Measurements from ENCODE around the gene CFAP53. TPM values are rescaled to one million over a fixed set of nuclear protein-coding genes. Genes with fewer than 3 reads are reported as not detected.
A peak's percentile ranks its signal among the peaks of the same experiment; 100 is the strongest.
"Not testable (repeated sequence)": the region's sequence is repeated elsewhere in the genome, so short reads cannot be mapped to it uniquely, and the experiment has no call there.

CFAP53 gene
- total RNA-seq, 1 donor = under 0.01 TPM

DNA sequence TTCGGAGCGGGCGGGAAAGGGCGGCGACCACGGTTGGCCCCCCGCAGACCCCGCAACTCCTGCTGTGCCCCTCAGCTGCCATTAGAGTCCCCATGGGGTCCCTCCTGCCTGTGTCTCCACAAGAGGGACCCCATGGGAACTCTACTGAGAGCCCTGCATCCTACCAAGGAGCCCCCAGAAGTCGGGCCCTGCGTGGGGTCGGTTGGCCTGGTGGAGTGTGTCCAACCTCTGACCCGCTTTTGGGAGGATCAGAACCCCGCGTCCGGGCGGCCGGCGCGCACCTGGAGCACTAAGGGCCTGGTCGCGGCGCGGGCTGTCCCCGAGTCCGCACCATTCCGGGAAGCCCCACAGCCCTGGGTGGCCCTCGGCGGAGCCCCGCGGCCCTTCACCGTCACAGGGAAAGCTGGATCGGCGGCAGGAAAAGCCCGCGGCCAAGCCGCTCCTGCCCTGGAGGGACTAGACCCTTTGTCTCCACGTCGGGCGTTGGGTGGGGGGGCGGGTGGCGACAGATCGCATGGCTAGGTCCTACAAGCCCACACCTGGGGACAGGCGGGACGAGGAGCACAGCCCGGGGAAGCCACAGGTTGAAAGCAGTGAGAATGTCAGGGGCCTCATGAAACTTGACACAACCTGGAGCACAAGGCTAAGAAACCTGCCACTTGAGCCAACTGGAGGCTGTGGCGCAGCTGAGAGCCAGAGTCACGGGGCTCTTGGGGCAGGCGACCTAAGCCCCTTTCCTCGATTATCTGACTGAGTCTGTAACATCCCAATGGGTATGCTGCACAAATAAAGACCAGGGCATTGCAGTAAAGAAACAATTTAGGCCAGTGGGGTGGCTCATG is 32.4 kb upstream of the CFAP53 start:
- peak overlapping the region; percentile 58 for H3K4me3 ChIP-seq (ENCODE audit: low read depth, low read length)
- DNase-seq (ENCODE audit: low read depth) = no peak
- TF ChIP-seq, protein P1, sequence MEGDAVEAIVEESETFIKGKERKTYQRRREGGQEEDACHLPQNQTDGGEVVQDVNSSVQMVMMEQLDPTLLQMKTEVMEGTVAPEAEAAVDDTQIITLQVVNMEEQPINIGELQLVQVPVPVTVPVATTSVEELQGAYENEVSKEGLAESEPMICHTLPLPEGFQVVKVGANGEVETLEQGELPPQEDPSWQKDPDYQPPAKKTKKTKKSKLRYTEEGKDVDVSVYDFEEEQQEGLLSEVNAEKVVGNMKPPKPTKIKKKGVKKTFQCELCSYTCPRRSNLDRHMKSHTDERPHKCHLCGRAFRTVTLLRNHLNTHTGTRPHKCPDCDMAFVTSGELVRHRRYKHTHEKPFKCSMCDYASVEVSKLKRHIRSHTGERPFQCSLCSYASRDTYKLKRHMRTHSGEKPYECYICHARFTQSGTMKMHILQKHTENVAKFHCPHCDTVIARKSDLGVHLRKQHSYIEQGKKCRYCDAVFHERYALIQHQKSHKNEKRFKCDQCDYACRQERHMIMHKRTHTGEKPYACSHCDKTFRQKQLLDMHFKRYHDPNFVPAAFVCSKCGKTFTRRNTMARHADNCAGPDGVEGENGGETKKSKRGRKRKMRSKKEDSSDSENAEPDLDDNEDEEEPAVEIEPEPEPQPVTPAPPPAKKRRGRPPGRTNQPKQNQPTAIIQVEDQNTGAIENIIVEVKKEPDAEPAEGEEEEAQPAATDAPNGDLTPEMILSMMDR (IDR thresholded peaks at IDR 0.05; ENCODE audit: insufficient read depth, low read depth, low read length) = no peak

GRCh38 chr18:50297621-50298442 is 31.5 kb upstream of the CFAP53 start:
- peak; percentile 71 for DNase-seq (ENCODE audit: low read depth)
- TF ChIP-seq, protein P1 (IDR thresholded peaks at IDR 0.05; ENCODE audit: insufficient read depth, low read depth, low read length) = no peak
- H3K4me3 ChIP-seq (ENCODE audit: low read depth, low read length) = peak overlapping the region; percentile 58

GRCh38 chr18:50293039-50293438 is 26.7 kb upstream of the CFAP53 start:
- TF ChIP-seq, protein P1 (IDR thresholded peaks at IDR 0.05; ENCODE audit: insufficient read depth, low read depth, low read length) = no peak
- no peak overlapping the region for H3K4me3 ChIP-seq (ENCODE audit: low read depth, low read length)
- DNase-seq (ENCODE audit: low read depth) = no peak

- TF ChIP-seq, protein P1 (IDR thresholded peaks at IDR 0.05; ENCODE audit: insufficient read depth, low read depth, low read length) = no peak
- no peak overlapping the region for H3K4me3 ChIP-seq (ENCODE audit: low read depth, low read length)
- no peak for DNase-seq (ENCODE audit: low read depth)
These were observed 22.8 kb upstream of the CFAP53 start for GRCh38 chr18:50289108-50289443.

DNA sequence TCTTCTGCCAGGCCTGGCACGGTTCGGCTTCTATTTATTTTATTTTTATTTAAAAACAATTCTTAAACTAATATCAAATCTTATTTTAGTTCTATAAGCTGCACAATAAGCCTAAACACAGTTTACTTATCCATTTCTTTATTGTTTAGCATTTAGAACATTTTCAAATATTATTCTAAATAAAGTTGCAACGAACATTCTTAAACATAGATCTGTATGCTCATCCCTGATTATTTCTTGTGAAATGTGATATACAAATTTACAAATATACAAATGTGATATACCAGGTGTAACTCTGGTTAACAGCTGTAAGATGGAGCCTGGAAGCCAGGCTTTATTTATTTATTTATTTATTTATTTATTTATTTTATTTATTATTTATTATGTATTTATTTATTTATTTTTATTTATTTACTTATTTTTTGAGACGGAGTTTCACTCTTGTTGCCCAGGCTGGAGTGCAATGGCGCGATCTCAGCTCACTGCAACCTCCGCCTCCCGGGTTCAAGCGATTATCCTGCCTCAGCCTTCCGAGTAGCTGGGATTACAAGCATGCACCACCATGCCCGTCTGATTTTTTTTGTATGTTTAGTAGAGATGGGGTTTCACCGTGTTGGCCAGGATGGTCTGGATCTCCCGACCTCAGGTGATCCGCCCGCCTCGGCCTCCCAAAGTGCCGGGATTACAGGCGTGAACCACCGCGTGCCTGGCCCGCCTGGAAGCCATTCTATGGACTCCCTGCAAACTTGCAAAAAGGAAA is 22.2 kb upstream of the CFAP53 start:
- DNase-seq (ENCODE audit: low read depth) = not testable (repeated sequence)
- peak overlapping the region; percentile 97 for H3K4me3 ChIP-seq (ENCODE audit: low read depth, low read length)

DNA sequence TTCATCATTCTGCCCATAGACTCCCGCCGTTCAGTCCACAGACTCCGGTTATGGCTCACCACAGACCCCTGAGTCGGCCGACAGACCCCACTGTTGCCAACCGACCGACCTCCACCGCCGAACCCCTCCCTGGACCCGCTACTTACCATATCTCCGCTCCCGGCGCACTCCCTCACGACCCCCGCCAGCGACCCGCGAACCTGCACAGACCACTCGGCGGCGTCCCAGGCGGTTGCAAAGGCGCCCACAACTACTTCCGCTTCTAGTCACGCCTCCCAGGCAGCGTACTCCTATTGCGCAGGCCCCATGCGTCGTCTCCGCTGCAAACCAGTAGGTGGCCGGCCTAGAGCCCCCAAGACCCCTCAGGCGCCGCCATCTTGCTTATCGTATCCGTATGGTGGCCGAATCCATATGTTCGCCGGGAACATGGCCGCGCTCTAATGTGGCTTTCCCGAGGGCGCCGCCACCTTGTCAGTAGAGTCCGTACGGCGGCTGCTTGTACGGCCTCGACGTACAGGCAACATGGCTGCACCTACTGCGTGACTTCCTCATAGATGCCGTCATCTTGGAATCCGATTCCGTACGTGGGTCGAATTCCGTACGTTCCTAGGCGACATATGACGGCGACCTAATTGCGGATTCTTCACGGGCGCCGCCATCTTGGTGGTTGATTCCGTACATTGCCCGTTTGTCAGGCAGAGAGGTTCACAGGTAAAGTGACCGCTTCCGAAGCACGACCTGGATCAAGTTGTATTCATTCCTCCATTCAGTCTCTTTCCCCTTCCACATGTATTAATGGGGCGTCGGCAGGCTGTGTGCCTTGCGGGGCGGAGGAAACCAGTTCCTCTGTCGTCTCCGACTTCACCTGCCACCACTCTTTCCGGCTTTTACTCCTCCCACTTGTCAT is 21.4 kb upstream of the CFAP53 start, which contains the start of gene CXXC1:
TSS of gene CXXC1 (minus strand) at position 252 of the 907 bp plus-strand sequence. CDS start at position 149, 103 bp downstream.
- TF ChIP-seq, protein P1 (IDR thresholded peaks at IDR 0.05; ENCODE audit: insufficient read depth, low read depth, low read length) = peak; percentile 51
- DNase-seq (ENCODE audit: low read depth) = peak; percentile 100

More for the DNA sequence above, 21.4 kb upstream of the CFAP53 start, which contains the start of gene CXXC1:
- H3K4me3 ChIP-seq (ENCODE audit: low read depth, low read length) = peak within 1 kb of the TSS; percentile 97
